Body of pancreas (tissue), 4 donors: ENCODE results near the gene RYR3.

Source experiments
- POLR2A ChIP-seq, 3 donors: fragments of 450-650 bp; IDR thresholded peaks; one replicate each; pipeline ENCODE4 v1.6.1; 2016; ENCODE audit warnings: antibody characterized with exemption in 3 of 3, mild to moderate bottlenecking in 2 of 3
- TF ChIP-seq, protein P1 (sequence below), 7 experiments: fragments of 450-650 bp in 4 of 7; fragments of 200-600 bp in 3 of 7; sonication (generic) in 3 of 7; IDR thresholded peaks; one replicate each; pipeline ENCODE4 v1.5.1; 2016 to 2019; ENCODE audit warnings: antibody characterized with exemption in 7 of 7

GRCh38 chr15:33370623-33371020 is 59.9 kb downstream of the RYR3 start:
- TF ChIP-seq, protein P1, sequence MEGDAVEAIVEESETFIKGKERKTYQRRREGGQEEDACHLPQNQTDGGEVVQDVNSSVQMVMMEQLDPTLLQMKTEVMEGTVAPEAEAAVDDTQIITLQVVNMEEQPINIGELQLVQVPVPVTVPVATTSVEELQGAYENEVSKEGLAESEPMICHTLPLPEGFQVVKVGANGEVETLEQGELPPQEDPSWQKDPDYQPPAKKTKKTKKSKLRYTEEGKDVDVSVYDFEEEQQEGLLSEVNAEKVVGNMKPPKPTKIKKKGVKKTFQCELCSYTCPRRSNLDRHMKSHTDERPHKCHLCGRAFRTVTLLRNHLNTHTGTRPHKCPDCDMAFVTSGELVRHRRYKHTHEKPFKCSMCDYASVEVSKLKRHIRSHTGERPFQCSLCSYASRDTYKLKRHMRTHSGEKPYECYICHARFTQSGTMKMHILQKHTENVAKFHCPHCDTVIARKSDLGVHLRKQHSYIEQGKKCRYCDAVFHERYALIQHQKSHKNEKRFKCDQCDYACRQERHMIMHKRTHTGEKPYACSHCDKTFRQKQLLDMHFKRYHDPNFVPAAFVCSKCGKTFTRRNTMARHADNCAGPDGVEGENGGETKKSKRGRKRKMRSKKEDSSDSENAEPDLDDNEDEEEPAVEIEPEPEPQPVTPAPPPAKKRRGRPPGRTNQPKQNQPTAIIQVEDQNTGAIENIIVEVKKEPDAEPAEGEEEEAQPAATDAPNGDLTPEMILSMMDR (IDR thresholded peaks at IDR 0.05) = no peak
- TF ChIP-seq POLR2A (IDR thresholded peaks at IDR 0.05) = no peak
